SK-N-SH (cell line): ENCODE data around the gene WNK2.

Experiments used
- EP300 ChIP-seq, 2 experiments: IDR thresholded peaks; 2 replicates each; pipeline versions ENCODE4 v1.4.0 to v1.6.1; 2012; ENCODE audit warnings: borderline replicate concordance in 1 of 2, low read depth in 1 of 2, low read length in 1 of 2
- GABPA ChIP-seq: IDR thresholded peaks from 2 replicates; pipeline ENCODE4 v1.4.0; 2012; ENCODE audit warnings: low read depth, mild to moderate bottlenecking
- NRF1 ChIP-seq: IDR thresholded peaks from 2 replicates; pipeline ENCODE4 v1.6.1; 2012; ENCODE audit warnings: low read depth, mild to moderate bottlenecking, low read length
- POLR2AphosphoS5 ChIP-seq: IDR thresholded peaks from 2 replicates; pipeline ENCODE4 v1.6.1; 2012; ENCODE audit warnings: low read depth, low read length
- TAF1 ChIP-seq: IDR thresholded peaks from 2 replicates; pipeline ENCODE4 v1.6.1; 2012; ENCODE audit warnings: low read depth, mild to moderate bottlenecking, low read length, moderate library complexity, borderline replicate concordance
- TCF12 ChIP-seq: IDR thresholded peaks from 2 replicates; pipeline ENCODE4 v1.4.0; 2012
- TF ChIP-seq, protein P1 (sequence below): IDR thresholded peaks from 2 replicates; pipeline ENCODE4 v1.4.0; 2012; ENCODE audit warnings: low read depth, borderline replicate concordance
- TF ChIP-seq, protein P2 (sequence below): fragments of 200-600 bp; sonication (generic); IDR thresholded peaks from 2 replicates; pipeline ENCODE4 v1.6.1; 2017; ENCODE audit warnings: antibody characterized with exemption, mild to moderate bottlenecking, moderate library complexity
- TF ChIP-seq, protein P3 (sequence below): fragments of 150-350 bp; IDR thresholded peaks from 2 replicates; pipeline ENCODE4 v1.6.1; 2016; ENCODE audit warnings: mild to moderate bottlenecking, low read depth, low read length
- TF ChIP-seq, protein P4 (sequence below): IDR thresholded peaks from 2 replicates; pipeline ENCODE4 v1.6.1; 2012; ENCODE audit warnings: mild to moderate bottlenecking, low read depth, low read length, moderate library complexity
- TF ChIP-seq, protein P5 (sequence below): IDR thresholded peaks from 2 replicates; pipeline ENCODE4 v1.4.0; 2012; ENCODE audit warnings: low read depth
- TF ChIP-seq, protein P6 (sequence below): fragments of 150-350 bp; IDR thresholded peaks from 2 replicates; pipeline ENCODE4 v1.6.1; 2017; ENCODE audit warnings: antibody characterized with exemption, low read length, low read depth, borderline replicate concordance

DNA sequence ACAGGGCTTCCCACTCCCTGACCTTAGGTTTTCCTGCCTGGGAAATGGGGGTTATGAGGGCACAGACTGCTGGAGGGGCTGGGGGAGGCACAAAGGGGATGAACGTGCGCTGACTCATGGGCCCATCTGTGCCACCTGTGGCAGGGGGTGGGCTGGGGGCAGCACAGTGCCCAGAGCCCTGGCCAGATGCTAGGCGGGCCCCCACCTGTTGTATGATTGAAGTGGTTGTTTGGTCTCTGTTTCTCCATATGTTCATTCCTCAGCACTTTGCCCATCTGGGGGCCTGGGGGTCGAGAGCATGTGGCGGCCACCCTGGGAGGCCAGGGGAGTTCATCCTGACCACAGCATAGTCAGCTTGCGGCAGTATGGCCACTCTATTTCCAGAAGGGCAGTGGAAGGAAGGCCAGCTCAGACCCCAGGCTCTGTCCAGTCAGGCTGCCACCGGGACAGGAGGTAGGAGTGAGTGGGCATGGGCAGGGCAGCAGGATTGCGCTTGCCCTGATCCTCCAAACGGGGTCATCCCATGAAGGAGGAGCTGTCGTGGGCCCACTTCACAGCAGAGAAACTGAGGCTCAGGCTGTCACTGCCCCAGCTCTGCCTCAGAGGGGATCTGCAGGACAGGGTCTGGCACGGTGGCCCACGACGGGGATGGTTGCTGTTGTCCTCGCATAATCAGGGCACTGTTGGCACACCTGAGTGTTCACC is 49.0 kb upstream of the WNK2 start:
- TF ChIP-seq NRF1 (no peak), GABPA (no peak), TCF12 (no peak), EP300 (IDR thresholded peaks at IDR 0.05; ENCODE audit: borderline replicate concordance in 1 of 2, low read depth in 1 of 2, low read length in 1 of 2) (no peak), POLR2AphosphoS5 (no peak), TAF1 (no peak)
- TF ChIP-seq, protein P1, sequence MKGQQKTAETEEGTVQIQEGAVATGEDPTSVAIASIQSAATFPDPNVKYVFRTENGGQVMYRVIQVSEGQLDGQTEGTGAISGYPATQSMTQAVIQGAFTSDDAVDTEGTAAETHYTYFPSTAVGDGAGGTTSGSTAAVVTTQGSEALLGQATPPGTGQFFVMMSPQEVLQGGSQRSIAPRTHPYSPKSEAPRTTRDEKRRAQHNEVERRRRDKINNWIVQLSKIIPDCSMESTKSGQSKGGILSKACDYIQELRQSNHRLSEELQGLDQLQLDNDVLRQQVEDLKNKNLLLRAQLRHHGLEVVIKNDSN = no peak
- TF ChIP-seq, protein P2, sequence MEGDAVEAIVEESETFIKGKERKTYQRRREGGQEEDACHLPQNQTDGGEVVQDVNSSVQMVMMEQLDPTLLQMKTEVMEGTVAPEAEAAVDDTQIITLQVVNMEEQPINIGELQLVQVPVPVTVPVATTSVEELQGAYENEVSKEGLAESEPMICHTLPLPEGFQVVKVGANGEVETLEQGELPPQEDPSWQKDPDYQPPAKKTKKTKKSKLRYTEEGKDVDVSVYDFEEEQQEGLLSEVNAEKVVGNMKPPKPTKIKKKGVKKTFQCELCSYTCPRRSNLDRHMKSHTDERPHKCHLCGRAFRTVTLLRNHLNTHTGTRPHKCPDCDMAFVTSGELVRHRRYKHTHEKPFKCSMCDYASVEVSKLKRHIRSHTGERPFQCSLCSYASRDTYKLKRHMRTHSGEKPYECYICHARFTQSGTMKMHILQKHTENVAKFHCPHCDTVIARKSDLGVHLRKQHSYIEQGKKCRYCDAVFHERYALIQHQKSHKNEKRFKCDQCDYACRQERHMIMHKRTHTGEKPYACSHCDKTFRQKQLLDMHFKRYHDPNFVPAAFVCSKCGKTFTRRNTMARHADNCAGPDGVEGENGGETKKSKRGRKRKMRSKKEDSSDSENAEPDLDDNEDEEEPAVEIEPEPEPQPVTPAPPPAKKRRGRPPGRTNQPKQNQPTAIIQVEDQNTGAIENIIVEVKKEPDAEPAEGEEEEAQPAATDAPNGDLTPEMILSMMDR = no peak
- TF ChIP-seq, protein P3, sequence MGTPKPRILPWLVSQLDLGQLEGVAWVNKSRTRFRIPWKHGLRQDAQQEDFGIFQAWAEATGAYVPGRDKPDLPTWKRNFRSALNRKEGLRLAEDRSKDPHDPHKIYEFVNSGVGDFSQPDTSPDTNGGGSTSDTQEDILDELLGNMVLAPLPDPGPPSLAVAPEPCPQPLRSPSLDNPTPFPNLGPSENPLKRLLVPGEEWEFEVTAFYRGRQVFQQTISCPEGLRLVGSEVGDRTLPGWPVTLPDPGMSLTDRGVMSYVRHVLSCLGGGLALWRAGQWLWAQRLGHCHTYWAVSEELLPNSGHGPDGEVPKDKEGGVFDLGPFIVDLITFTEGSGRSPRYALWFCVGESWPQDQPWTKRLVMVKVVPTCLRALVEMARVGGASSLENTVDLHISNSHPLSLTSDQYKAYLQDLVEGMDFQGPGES = no peak
- TF ChIP-seq, protein P4, sequence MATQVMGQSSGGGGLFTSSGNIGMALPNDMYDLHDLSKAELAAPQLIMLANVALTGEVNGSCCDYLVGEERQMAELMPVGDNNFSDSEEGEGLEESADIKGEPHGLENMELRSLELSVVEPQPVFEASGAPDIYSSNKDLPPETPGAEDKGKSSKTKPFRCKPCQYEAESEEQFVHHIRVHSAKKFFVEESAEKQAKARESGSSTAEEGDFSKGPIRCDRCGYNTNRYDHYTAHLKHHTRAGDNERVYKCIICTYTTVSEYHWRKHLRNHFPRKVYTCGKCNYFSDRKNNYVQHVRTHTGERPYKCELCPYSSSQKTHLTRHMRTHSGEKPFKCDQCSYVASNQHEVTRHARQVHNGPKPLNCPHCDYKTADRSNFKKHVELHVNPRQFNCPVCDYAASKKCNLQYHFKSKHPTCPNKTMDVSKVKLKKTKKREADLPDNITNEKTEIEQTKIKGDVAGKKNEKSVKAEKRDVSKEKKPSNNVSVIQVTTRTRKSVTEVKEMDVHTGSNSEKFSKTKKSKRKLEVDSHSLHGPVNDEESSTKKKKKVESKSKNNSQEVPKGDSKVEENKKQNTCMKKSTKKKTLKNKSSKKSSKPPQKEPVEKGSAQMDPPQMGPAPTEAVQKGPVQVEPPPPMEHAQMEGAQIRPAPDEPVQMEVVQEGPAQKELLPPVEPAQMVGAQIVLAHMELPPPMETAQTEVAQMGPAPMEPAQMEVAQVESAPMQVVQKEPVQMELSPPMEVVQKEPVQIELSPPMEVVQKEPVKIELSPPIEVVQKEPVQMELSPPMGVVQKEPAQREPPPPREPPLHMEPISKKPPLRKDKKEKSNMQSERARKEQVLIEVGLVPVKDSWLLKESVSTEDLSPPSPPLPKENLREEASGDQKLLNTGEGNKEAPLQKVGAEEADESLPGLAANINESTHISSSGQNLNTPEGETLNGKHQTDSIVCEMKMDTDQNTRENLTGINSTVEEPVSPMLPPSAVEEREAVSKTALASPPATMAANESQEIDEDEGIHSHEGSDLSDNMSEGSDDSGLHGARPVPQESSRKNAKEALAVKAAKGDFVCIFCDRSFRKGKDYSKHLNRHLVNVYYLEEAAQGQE = no peak
- TF ChIP-seq, protein P5, sequence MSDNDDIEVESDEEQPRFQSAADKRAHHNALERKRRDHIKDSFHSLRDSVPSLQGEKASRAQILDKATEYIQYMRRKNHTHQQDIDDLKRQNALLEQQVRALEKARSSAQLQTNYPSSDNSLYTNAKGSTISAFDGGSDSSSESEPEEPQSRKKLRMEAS = no peak
- TF ChIP-seq, protein P6, sequence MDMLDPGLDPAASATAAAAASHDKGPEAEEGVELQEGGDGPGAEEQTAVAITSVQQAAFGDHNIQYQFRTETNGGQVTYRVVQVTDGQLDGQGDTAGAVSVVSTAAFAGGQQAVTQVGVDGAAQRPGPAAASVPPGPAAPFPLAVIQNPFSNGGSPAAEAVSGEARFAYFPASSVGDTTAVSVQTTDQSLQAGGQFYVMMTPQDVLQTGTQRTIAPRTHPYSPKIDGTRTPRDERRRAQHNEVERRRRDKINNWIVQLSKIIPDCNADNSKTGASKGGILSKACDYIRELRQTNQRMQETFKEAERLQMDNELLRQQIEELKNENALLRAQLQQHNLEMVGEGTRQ = no peak
